ENCODE measurements around the gene ALKBH5. TPM values are rescaled to one million over a fixed set of nuclear protein-coding genes. Genes with fewer than 3 reads are reported as not detected.

The ALKBH5 gene
- total and polyA plus RNA-seq, 2 experiments from 2014 or later = 81.9 to 161 TPM

DNA sequence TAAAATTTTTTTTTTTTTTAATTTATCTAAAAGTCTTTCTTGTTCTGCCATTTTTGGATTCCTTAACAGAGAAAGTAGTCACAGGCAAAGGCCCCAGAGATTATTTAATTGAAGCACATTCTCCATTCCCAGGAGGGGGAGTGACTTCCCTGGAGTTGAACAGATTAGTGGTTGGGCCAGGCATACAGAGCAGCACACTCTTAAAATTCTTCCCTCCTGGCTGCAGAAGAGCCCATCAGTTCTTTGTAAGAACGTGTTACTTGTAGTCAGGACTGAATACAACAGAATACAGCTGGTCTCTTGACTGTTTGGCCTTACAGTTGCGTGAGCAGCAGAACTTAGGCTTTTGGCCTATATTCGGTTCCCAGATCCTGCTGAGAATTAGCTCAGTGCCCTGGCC, 1.8 kb downstream of the ALKBH5 start:
- DNase-seq = peak; percentile 64
- Histone ChIP-seq H3K27ac (peak overlapping the region; percentile 97), H3K4me1 (ENCODE audit: insufficient read depth) (peaks cover 56% of the 10 kb centered on the region), H3F3A (ENCODE audit: insufficient read depth) (peaks cover 67% of the 10 kb centered on the region), H4K20me1 (ENCODE audit: insufficient read depth) (peaks cover 16% of the 10 kb centered on the region), H3K9me3 (ENCODE audit: low read depth) (no peaks in the 10 kb centered on the region), H3K4me2 (ENCODE audit: unreplicated experiment) (peak overlapping the region; percentile 98), H3K4me3 (peak overlapping the region; percentile 94), H3K27me3 (replicated peaks; ENCODE audit: insufficient read depth) (no peaks in the 10 kb centered on the region), H3K36me3 (ENCODE audit: low read depth) (peaks cover 9% of the 10 kb centered on the region; the same call in 1 of the 2 replicates), H2AFZ (no peak overlapping the region), H3K79me2 (ENCODE audit: insufficient read depth) (peaks cover 67% of the 10 kb centered on the region), H3K9me2 (ENCODE audit: insufficient read depth) (no peaks in the 10 kb centered on the region), H3K9ac (peak overlapping the region; percentile 96)
- 0% methylated on average over 3 of the region's 3 CpGs for WGBS, 2 experiments (ENCODE audit: low coverage in 1 of 2, low lambda C conversion rate in 2 of 2, missing lambda C conversion rate in 2 of 2)
- no peak for TF ChIP-seq EZH2 (IDR thresholded peaks at IDR 0.05; ENCODE audit: insufficient read depth, poor library complexity, severe bottlenecking)
- TF ChIP-seq EZH2phosphoT487 (IDR thresholded peaks at IDR 0.05; ENCODE audit: insufficient read depth, low read depth) = no peak
- in situ Hi-C loops (cut with MboI) = no loop called here

DNA sequence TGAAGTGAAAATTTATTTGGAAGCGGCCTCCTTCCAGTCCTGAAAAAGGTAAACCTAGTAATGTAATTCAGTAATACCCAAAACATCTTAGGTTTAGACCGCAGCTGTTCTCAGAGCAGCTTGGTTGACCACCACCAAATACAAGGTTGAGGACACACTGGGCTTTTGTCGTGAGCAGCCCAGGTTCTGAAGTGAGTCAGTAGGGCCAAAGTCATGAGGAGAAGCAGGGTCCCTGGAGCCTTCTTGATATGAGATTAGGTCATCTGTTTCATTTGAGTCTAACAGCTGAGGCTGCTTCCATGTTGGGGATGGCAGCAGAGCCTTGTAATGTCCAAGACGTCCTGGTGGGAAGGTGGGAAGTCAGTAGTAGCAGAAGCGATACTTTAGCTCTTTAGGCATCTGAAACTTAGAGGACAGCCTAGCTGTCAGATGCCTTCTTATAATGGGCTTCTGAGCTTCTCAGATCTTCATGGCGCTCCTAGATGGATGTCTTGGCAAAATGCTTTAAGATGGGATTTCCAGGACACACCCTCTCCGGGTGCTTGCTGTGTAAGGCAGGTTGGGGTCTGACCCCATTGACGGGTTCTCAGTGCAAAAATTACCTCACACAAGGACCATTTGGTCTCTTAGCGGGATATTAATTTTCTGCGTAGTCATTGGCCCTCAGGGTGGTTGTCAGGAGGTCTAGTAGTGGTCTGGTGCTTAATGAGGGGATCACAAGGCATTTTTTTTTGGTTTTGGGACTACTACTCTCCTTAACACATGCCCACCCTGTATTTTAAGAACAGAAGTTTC, 2.4 kb downstream of the ALKBH5 start:
- Histone ChIP-seq H3F3A (ENCODE audit: insufficient read depth) (peaks cover 69% of the 10 kb centered on the region), H4K20me1 (ENCODE audit: insufficient read depth) (peaks cover 16% of the 10 kb centered on the region), H3K79me2 (ENCODE audit: insufficient read depth) (peaks cover 73% of the 10 kb centered on the region), H3K27me3 (replicated peaks; ENCODE audit: insufficient read depth) (no peaks in the 10 kb centered on the region), H3K9ac (peak overlapping the region; percentile 96), H3K9me3 (ENCODE audit: low read depth) (no peaks in the 10 kb centered on the region), H3K36me3 (ENCODE audit: low read depth) (peaks cover 9% of the 10 kb centered on the region; the same call in 1 of the 2 replicates), H3K27ac (peak overlapping the region; percentile 97), H3K4me3 (peak overlapping the region; percentile 94), H2AFZ (no peak overlapping the region), H3K9me2 (ENCODE audit: insufficient read depth) (no peaks in the 10 kb centered on the region), H3K4me2 (ENCODE audit: unreplicated experiment) (peak overlapping the region; percentile 98), H3K4me1 (ENCODE audit: insufficient read depth) (peaks cover 56% of the 10 kb centered on the region)
- WGBS, 2 experiments (ENCODE audit: low coverage in 1 of 2, low lambda C conversion rate in 2 of 2, missing lambda C conversion rate in 2 of 2) = 10 to 15% methylated on average over 10 of the region's 10 CpGs
- DNase-seq = peak; percentile 76
- in situ Hi-C loops (cut with MboI) = no loop called here
- TF ChIP-seq EZH2phosphoT487 (IDR thresholded peaks at IDR 0.05; ENCODE audit: insufficient read depth, low read depth) = no peak
- TF ChIP-seq EZH2 (IDR thresholded peaks at IDR 0.05; ENCODE audit: insufficient read depth, poor library complexity, severe bottlenecking) = no peak

DNA sequence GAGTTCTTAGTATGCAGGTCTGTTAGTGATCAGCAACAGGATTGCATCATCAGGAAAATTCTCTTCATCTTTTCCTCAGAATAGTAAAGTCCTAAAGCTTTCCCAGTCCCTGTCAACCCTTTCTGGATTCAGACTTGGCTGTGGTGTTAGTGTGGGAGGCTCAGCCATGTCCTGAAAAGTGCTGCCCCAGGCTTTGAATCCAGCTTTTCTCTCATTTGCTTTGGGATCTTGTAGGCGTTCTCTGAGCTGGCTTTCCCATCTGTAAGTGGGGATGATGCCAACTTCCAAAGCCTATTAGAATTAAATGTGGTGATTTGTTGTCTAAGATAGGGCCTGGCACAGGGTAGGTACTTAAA, 3.0 kb downstream of the ALKBH5 start:
- Histone ChIP-seq H3K27me3 (replicated peaks; ENCODE audit: insufficient read depth) (no peaks in the 10 kb centered on the region), H3K27ac (peak overlapping the region; percentile 97), H3K9me2 (ENCODE audit: insufficient read depth) (no peaks in the 10 kb centered on the region), H3K4me3 (peak overlapping the region; percentile 94), H3K9me3 (ENCODE audit: low read depth) (no peaks in the 10 kb centered on the region), H3K4me1 (ENCODE audit: insufficient read depth) (peaks cover 56% of the 10 kb centered on the region), H2AFZ (no peak overlapping the region), H3K36me3 (ENCODE audit: low read depth) (peaks cover 9% of the 10 kb centered on the region; the same call in 1 of the 2 replicates), H3K9ac (peak overlapping the region; percentile 96), H3F3A (ENCODE audit: insufficient read depth) (peaks cover 67% of the 10 kb centered on the region), H3K4me2 (ENCODE audit: unreplicated experiment) (peak overlapping the region; percentile 98), H4K20me1 (ENCODE audit: insufficient read depth) (peaks cover 16% of the 10 kb centered on the region), H3K79me2 (ENCODE audit: insufficient read depth) (peaks cover 79% of the 10 kb centered on the region)
- 0% methylated on average over 1 of the region's 1 CpG for WGBS, 2 experiments (ENCODE audit: low coverage in 1 of 2, low lambda C conversion rate in 2 of 2, missing lambda C conversion rate in 2 of 2)
- in situ Hi-C loops (cut with MboI) = no loop called here
- no peak for TF ChIP-seq EZH2phosphoT487 (IDR thresholded peaks at IDR 0.05; ENCODE audit: insufficient read depth, low read depth)
- TF ChIP-seq EZH2 (IDR thresholded peaks at IDR 0.05; ENCODE audit: insufficient read depth, poor library complexity, severe bottlenecking) = no peak
- DNase-seq = peak; percentile 80

DNA sequence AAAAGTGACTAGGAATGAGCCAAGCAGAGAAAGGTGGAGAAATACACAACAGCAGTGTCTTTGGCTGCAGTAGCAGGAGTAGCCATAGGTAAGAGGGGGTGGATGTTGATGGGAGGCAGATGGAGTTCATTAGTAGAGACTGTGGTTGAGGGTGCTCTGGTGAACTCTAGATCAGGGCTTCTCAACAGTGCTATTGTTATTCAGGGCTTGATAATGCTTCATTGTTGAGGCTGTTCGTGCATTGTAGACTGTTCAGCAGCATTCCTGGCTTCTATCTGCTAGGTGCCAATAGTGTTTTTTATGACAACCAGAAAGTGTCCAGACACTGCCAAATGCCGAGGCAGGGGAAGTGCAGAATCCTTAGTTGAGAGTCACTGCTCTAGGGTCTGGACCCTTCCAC, 3.6 kb downstream of the ALKBH5 start:
- Histone ChIP-seq H3K27me3 (replicated peaks; ENCODE audit: insufficient read depth) (no peaks in the 10 kb centered on the region), H3K9me3 (ENCODE audit: low read depth) (no peaks in the 10 kb centered on the region), H3K36me3 (ENCODE audit: low read depth) (peaks cover 9% of the 10 kb centered on the region; the same call in 1 of the 2 replicates), H3K4me2 (ENCODE audit: unreplicated experiment) (peak overlapping the region; percentile 98), H3K9ac (peak overlapping the region; percentile 96), H3K9me2 (ENCODE audit: insufficient read depth) (no peaks in the 10 kb centered on the region), H3K27ac (peak overlapping the region; percentile 97), H4K20me1 (ENCODE audit: insufficient read depth) (peaks cover 16% of the 10 kb centered on the region), H3K4me1 (ENCODE audit: insufficient read depth) (peaks cover 53% of the 10 kb centered on the region), H3F3A (ENCODE audit: insufficient read depth) (peaks cover 61% of the 10 kb centered on the region), H2AFZ (no peak overlapping the region), H3K79me2 (ENCODE audit: insufficient read depth) (peaks cover 85% of the 10 kb centered on the region), H3K4me3 (peak overlapping the region; percentile 94)
- DNase-seq = peak; percentile 44
- TF ChIP-seq EZH2phosphoT487 (IDR thresholded peaks at IDR 0.05; ENCODE audit: insufficient read depth, low read depth) = no peak
- no peak for TF ChIP-seq EZH2 (IDR thresholded peaks at IDR 0.05; ENCODE audit: insufficient read depth, poor library complexity, severe bottlenecking)
- in situ Hi-C loops (cut with MboI) = no loop called here
- 0 to 3% methylated on average over 2 of the region's 2 CpGs for WGBS, 2 experiments (ENCODE audit: low coverage in 1 of 2, low lambda C conversion rate in 2 of 2, missing lambda C conversion rate in 2 of 2)

Data from GM23248 (cell line).